DOHH2 (cell line): ENCODE data around the gene KIF23.

Source experiments
- H3F3A ChIP-seq: fragments of 200-600 bp; sonication (generic), shearing (Covaris generic); 2 replicates; pipeline ENCODE4 v1.6.0; 2016; ENCODE audit warnings: antibody characterized with exemption, mild to moderate bottlenecking; ENCODE audit not compliant: control insufficient read depth, insufficient read depth
- H3K27ac ChIP-seq: fragments of 200-600 bp; sonication (generic); 2 replicates; pipeline ENCODE4 v1.5.1; 2014; ENCODE audit warnings: low read depth, mild to moderate bottlenecking, low read length, moderate library complexity
- H3K27me3 ChIP-seq: fragments of 200-600 bp; sonication (generic); 2 replicates; pipeline ENCODE4 v1.6.1; 2014; ENCODE audit warnings: mild to moderate bottlenecking, low read length, mixed read lengths; ENCODE audit not compliant: control insufficient read depth
- H3K36me3 ChIP-seq: fragments of 200-600 bp; sonication (generic); 2 replicates; pipeline ENCODE4 v1.6.1; 2014; ENCODE audit warnings: mild to moderate bottlenecking, low read length, moderate library complexity, mixed read lengths; ENCODE audit not compliant: control insufficient read depth
- H3K4me1 ChIP-seq: fragments of 200-600 bp; sonication (generic); 2 replicates; pipeline ENCODE4 v1.6.1; 2014; ENCODE audit warnings: mild to moderate bottlenecking, low read length, mixed read lengths; ENCODE audit not compliant: control insufficient read depth
- H3K4me2 ChIP-seq: fragments of 200-600 bp; sonication (generic); 2 replicates; pipeline ENCODE4 v1.6.0; 2014; ENCODE audit warnings: mild to moderate bottlenecking, low read length, moderate library complexity
- H3K4me3 ChIP-seq: fragments of 200-600 bp; sonication (generic); 2 replicates; pipeline ENCODE4 v1.5.1; 2014; ENCODE audit warnings: mild to moderate bottlenecking, low read length, mixed read lengths
- H3K79me2 ChIP-seq: fragments of 200-600 bp; sonication (generic); 2 replicates; pipeline ENCODE4 v1.6.1; 2014; ENCODE audit warnings: mild to moderate bottlenecking, low read length, mixed read lengths; ENCODE audit not compliant: control insufficient read depth
- H3K9me2 ChIP-seq: fragments of 200-600 bp; sonication (generic); replicated peaks from 2 replicates; pipeline ENCODE4 v1.6.1; 2014; ENCODE audit warnings: mild to moderate bottlenecking, low read length, mixed read lengths; ENCODE audit not compliant: control insufficient read depth
- H3K9me3 ChIP-seq: fragments of 200-600 bp; sonication (generic); 2 replicates; pipeline ENCODE4 v1.6.1; 2014; ENCODE audit warnings: antibody characterized with exemption, low read length, mixed read lengths; ENCODE audit not compliant: control insufficient read depth, insufficient read depth
- H4K20me1 ChIP-seq: fragments of 200-600 bp; sonication (generic); 2 replicates; pipeline ENCODE4 v1.6.0; 2014; ENCODE audit warnings: low read depth, mild to moderate bottlenecking, antibody characterized with exemption, low read length, moderate library complexity; ENCODE audit not compliant: control insufficient read depth, insufficient read depth
- CTCF ChIP-seq: fragments of 200-600 bp; sonication (generic); IDR thresholded peaks from one replicate; pipeline ENCODE4 v1.5.1; 2014; ENCODE audit warnings: antibody characterized with exemption, mild to moderate bottlenecking, low read depth, low read length; ENCODE audit not compliant: poor library complexity, severe bottlenecking
- EZH2phosphoT487 ChIP-seq: fragments of 200-600 bp; sonication (generic); IDR thresholded peaks from 2 replicates; pipeline ENCODE4 v1.6.1; 2017; ENCODE audit warnings: borderline replicate concordance, mild to moderate bottlenecking, antibody characterized with exemption, low read length, moderate library complexity, mixed read lengths

The KIF23 gene

GRCh38 chr15:69403594-69403993 lies 10.6 kb upstream of the KIF23 start:
- no peaks in the 10 kb centered on the region for H4K20me1 ChIP-seq
- H3F3A ChIP-seq, result no peaks in the 10 kb centered on the region
- no peak overlapping the region for H3K27ac ChIP-seq
- peaks cover 12% of the 10 kb centered on the region for H3K27me3 ChIP-seq
- H3K36me3 ChIP-seq, result no peaks in the 10 kb centered on the region
- no peak overlapping the region for H3K4me3 ChIP-seq
- H3K9me2 ChIP-seq, result no peaks in the 10 kb centered on the region
- H3K79me2 ChIP-seq, result no peaks in the 10 kb centered on the region
- TF ChIP-seq EZH2phosphoT487 (no peak), CTCF (no peak)
- peaks cover 2% of the 10 kb centered on the region; the same call in 1 of the 2 replicates for H3K4me1 ChIP-seq
- no peaks in the 10 kb centered on the region for H3K9me3 ChIP-seq
- no peak overlapping the region for H3K4me2 ChIP-seq

GRCh38 chr15:69405110-69405509 lies 9.0 kb upstream of the KIF23 start:
- H3K4me2 ChIP-seq, result no peak overlapping the region
- H3K36me3 ChIP-seq, result no peaks in the 10 kb centered on the region
- H3K4me3 ChIP-seq, result no peak overlapping the region
- no peaks in the 10 kb centered on the region for H3F3A ChIP-seq
- peaks cover 12% of the 10 kb centered on the region for H3K27me3 ChIP-seq
- H3K79me2 ChIP-seq, result no peaks in the 10 kb centered on the region
- H3K9me2 ChIP-seq, result no peaks in the 10 kb centered on the region
- TF ChIP-seq EZH2phosphoT487, result no peak
- TF ChIP-seq CTCF, result no peak
- H3K9me3 ChIP-seq, result no peaks in the 10 kb centered on the region
- no peaks in the 10 kb centered on the region for H4K20me1 ChIP-seq
- no peaks in the 10 kb centered on the region for H3K4me1 ChIP-seq
- H3K27ac ChIP-seq, result no peak overlapping the region

- no peaks in the 10 kb centered on the region for H3K4me1 ChIP-seq
- H3K9me2 ChIP-seq, result no peaks in the 10 kb centered on the region
- no peak overlapping the region for H3K4me2 ChIP-seq
- peaks cover 12% of the 10 kb centered on the region for H3K27me3 ChIP-seq
- no peaks in the 10 kb centered on the region for H3F3A ChIP-seq
- H3K4me3 ChIP-seq, result no peak overlapping the region
- H3K9me3 ChIP-seq, result no peaks in the 10 kb centered on the region
- H4K20me1 ChIP-seq, result no peaks in the 10 kb centered on the region
- no peak for TF ChIP-seq CTCF
- TF ChIP-seq EZH2phosphoT487, result no peak
- no peak overlapping the region for H3K27ac ChIP-seq
- no peaks in the 10 kb centered on the region for H3K79me2 ChIP-seq
- H3K36me3 ChIP-seq, result no peaks in the 10 kb centered on the region
These were observed 6.3 kb upstream of the KIF23 start for GRCh38 chr15:69407719-69408400.
